Thyroid gland (tissue), 4 donors: ENCODE measurements around the gene HYAL1. TPM values are rescaled to one million over a fixed set of nuclear protein-coding genes. Genes with fewer than 3 reads are reported as not detected.

Source experiments
- DNase-seq, 2 donors: peaks; one replicate each; pipeline ENCODE4 v3.0.0-alpha.2; 2019
- H3K27ac ChIP-seq, 3 donors: fragments of 200-600 bp; sonication (generic); 1 replicate in 2 of 3; 2 replicates in 1 of 3; pipeline ENCODE4 v1.5.1; 2016 to 2019; ENCODE audit warnings: mild to moderate bottlenecking in 1 of 3, moderate library complexity in 1 of 3
- H3K27me3 ChIP-seq: fragments of 200-600 bp; sonication (generic); one replicate; pipeline ENCODE4 v1.5.1; 2019
- H3K36me3 ChIP-seq, 2 donors: fragments of 200-600 bp; sonication (generic); one replicate each; pipeline ENCODE4 v1.5.1; 2016 to 2019
- H3K4me1 ChIP-seq, 2 donors: fragments of 200-600 bp; sonication (generic); one replicate each; pipeline ENCODE4 v1.5.1; 2017 to 2019
- H3K4me3 ChIP-seq, 3 donors: fragments of 200-600 bp; sonication (generic); replicated peaks in 1 of 3; 1 replicate in 2 of 3; 2 replicates in 1 of 3; pipeline ENCODE4 v1.5.1; 2016; ENCODE audit warnings: mild to moderate bottlenecking in 1 of 3
- H3K9me3 ChIP-seq: fragments of 200-600 bp; sonication (generic); one replicate; pipeline ENCODE4 v1.5.1; 2017
- POLR2A ChIP-seq, 2 donors: fragments of 450-650 bp; IDR thresholded peaks; one replicate each; pipeline ENCODE4 v1.6.1; 2017; ENCODE audit warnings: antibody characterized with exemption in 2 of 2, mild to moderate bottlenecking in 2 of 2, moderate library complexity in 1 of 2
- WGBS, 2 donors: methylation state at CpG; one replicate each; pipeline ENCODE4 v1.1.5; 2017; 5-methylcytosine and 5-hydroxymethylcytosine counted together
- intact Hi-C: fragments of 100-400 bp; cut with DNase I; formaldehyde crosslinking; loops from one replicate; pipeline ENCODE4 v1.15.1; 2023
- total RNA-seq, 4 donors: library from RNA; depleted of rRNA; stranded (reverse); fragments of >200 nt; gene quantifications; one replicate each; pipeline ENCODE4 v1.2.3, GENCODE V29; 2016
- TF ChIP-seq, protein P1 (sequence below), 6 experiments: fragments of 200-600 bp in 3 of 6; fragments of 450-650 bp in 3 of 6; sonication (generic) in 3 of 6; IDR thresholded peaks; one replicate each; pipeline ENCODE4 v1.5.1; 2016 to 2019; ENCODE audit warnings: antibody characterized with exemption in 6 of 6, mild to moderate bottlenecking in 2 of 6, inconsistent platforms in 1 of 6, moderate library complexity in 1 of 6

The HYAL1 gene
- total RNA-seq, 4 donors from 2014 or later, result 5.8 to 13.8 (median 9.7) TPM

DNA sequence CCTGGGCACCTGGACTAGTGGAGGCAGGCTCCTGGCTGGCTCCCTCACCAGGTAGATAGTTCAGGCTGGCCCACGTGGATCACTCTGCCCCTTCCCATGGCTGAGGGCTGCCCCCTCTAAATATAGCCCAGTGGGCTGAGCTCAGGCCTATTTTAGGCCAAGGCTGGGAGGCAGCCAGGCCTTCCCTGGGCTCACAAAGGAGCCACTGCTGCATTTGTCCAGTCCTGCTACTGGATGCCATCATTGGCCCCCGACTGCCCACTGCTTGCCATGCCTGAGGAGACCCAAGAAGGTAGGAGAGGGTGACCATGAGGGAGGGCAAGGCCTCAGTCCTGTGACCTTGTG is 24.5 kb downstream of the HYAL1 start, which contains the start of gene LSMEM2:
LSMEM2 (plus strand) TSS at position 208 of the 345 bp plus-strand sequence; CDS start at position 235, 27 bp downstream.
- H3K27ac ChIP-seq, result no peak within 1 kb of the TSS
- intact Hi-C loops, result no loop called here

DNA sequence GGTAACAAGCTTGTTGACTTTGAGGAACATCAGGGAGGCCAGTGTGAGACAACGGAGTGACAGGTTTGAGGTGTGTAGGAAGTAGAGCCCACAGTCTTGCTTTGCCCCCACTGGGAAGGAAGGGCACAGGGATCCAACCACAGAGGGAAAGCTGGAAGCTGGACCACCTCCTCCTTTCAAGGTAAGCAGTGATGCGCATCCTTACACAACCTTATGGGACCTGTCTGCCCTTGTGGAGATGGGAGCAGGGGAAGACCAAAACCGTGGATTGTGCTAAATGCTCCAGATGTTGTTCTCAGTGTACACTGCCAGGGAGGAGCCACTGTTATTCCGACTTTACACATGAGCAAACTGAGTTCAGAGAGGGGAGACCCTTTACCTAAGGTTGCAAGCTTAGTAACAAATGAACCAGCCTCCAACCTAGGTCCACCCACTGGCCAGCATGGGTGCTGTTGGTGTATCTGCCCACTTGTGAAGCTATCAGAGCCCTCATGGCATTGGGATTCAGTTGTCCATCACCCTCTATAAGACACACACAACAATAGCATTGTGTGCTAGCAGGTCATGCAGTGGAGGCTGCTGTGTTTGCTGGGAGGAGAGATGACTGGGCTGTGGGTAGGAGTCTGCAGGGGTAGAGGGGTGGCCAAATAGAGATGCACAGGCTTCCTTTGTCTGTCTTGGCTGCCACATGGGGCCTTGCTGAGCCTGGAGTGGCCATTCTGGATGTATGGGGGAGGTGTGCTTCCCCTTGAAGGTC is 25.1 kb downstream of the HYAL1 start:
- WGBS, 2 donors, result 77 to 91% methylated on average over 4 of the region's 4 CpGs
- intact Hi-C loops, result no loop called here
- no peak for TF ChIP-seq POLR2A (IDR thresholded peaks at IDR 0.05)
- TF ChIP-seq, protein P1, sequence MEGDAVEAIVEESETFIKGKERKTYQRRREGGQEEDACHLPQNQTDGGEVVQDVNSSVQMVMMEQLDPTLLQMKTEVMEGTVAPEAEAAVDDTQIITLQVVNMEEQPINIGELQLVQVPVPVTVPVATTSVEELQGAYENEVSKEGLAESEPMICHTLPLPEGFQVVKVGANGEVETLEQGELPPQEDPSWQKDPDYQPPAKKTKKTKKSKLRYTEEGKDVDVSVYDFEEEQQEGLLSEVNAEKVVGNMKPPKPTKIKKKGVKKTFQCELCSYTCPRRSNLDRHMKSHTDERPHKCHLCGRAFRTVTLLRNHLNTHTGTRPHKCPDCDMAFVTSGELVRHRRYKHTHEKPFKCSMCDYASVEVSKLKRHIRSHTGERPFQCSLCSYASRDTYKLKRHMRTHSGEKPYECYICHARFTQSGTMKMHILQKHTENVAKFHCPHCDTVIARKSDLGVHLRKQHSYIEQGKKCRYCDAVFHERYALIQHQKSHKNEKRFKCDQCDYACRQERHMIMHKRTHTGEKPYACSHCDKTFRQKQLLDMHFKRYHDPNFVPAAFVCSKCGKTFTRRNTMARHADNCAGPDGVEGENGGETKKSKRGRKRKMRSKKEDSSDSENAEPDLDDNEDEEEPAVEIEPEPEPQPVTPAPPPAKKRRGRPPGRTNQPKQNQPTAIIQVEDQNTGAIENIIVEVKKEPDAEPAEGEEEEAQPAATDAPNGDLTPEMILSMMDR (IDR thresholded peaks at IDR 0.05), result no peak
- no peak overlapping the region for H3K4me3 ChIP-seq
- DNase-seq, result no peak
- no peaks in the 10 kb centered on the region for H3K36me3 ChIP-seq
- H3K27ac ChIP-seq, result no peak overlapping the region
- peaks cover 6 to 14% of the 10 kb centered on the region in 2 donors for H3K4me1 ChIP-seq
- H3K9me3 ChIP-seq, result no peaks in the 10 kb centered on the region
- H3K27me3 ChIP-seq, result no peaks in the 10 kb centered on the region

More for the DNA sequence above, 24.5 kb downstream of the HYAL1 start, which contains the start of gene LSMEM2:
- TF ChIP-seq POLR2A (IDR thresholded peaks at IDR 0.05), result no peak
- TF ChIP-seq, protein P1 (IDR thresholded peaks at IDR 0.05), result no peak
- Histone ChIP-seq H3K36me3 (no peaks in the 10 kb centered on the region), H3K9me3 (no peaks in the 10 kb centered on the region), H3K27me3 (no peaks in the 10 kb centered on the region), H3K4me1 (peaks cover under 1 to 8% of the 10 kb centered on the region in 2 donors), H3K4me3 (no peak within 1 kb of the TSS)
- WGBS, 2 donors, result 89% methylated on average over 1 of the region's 2 CpGs; no CpG with 5 or more reads in 1 of the 2 donors
- no peak for DNase-seq

GRCh38 chr3:50276762-50277101 is 26.6 kb downstream of the HYAL1 start:
- no peak for DNase-seq
- Histone ChIP-seq H3K4me3 (no peak overlapping the region), H3K4me1 (peaks cover 9 to 23% of the 10 kb centered on the region in 2 donors), H3K9me3 (no peaks in the 10 kb centered on the region), H3K36me3 (no peaks in the 10 kb centered on the region), H3K27me3 (no peaks in the 10 kb centered on the region), H3K27ac (no peak overlapping the region)
- 82 to 84% methylated on average over 17 of the region's 17 CpGs for WGBS, 2 donors
- intact Hi-C loops, result no loop called here
- TF ChIP-seq, protein P1 (IDR thresholded peaks at IDR 0.05), result no peak

DNA sequence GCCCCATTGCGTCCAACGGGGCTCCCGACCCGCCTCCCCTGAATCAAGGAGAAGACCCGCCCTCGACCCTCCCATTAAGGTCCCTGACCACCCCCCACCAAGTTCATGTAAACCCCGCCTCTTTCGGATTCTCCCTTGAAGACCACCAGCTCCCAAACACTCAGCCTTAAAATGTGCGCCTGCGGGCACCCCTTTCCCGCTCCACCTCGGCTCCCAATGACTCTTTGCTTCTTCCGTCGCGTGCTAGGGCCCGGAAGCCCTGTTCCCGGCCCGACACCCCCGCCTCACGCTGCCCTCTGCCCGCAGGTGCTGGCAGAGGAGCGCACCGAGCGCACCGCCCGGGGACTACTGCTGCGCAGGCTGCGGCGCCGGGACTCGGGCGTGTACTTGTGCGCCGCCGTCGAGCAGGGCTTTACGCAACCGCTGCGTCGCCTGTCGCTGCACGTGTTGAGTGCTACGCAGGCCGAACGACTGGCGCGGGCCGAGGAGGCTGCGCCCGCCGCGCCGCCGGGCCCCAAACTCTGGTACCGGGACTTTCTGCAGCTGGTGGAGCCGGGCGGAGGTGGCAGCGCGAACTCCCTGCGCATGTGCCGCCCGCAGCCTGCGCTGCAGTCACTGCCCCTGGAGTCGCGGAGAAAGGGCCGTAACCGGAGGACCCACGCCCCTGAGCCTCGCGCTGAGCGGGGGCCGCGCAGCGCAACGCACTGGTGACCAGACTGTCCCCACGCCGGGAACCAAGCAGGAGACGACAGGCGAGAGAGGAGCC is 27.2 kb downstream of the HYAL1 start:
- no peak for DNase-seq
- Histone ChIP-seq H3K27ac (no peak overlapping the region), H3K36me3 (no peaks in the 10 kb centered on the region), H3K27me3 (no peaks in the 10 kb centered on the region), H3K9me3 (no peaks in the 10 kb centered on the region), H3K4me3 (no peak overlapping the region), H3K4me1 (peaks cover 9 to 23% of the 10 kb centered on the region in 2 donors)
- TF ChIP-seq, protein P1 (IDR thresholded peaks at IDR 0.05), result no peak
- TF ChIP-seq POLR2A (IDR thresholded peaks at IDR 0.05), result no peak
- intact Hi-C loops, result loop anchor here (2.0 kb wide), 1 partner anchor 81 kb away; no protein-coding TSS in a partner anchor
- 40 to 45% methylated on average over 19 to 63 of the region's 79 CpGs for WGBS, 2 donors
